IPS-15b (cell line): ENCODE results near the gene EIF2A.

Experiments used
- H3K27me3 ChIP-seq: one replicate; pipeline ENCODE4 v1.6.1; 2013; ENCODE audit warnings: low read length; ENCODE audit not compliant: control insufficient read depth, insufficient read depth
- H3K36me3 ChIP-seq: one replicate; pipeline ENCODE4 v1.6.1; 2013; ENCODE audit warnings: low read length; ENCODE audit not compliant: control insufficient read depth, insufficient read depth
- H3K4me1 ChIP-seq: one replicate; pipeline ENCODE4 v1.6.1; 2013; ENCODE audit warnings: mild to moderate bottlenecking, low read length; ENCODE audit not compliant: control insufficient read depth, insufficient read depth
- H3K4me3 ChIP-seq: one replicate; pipeline ENCODE4 v1.5.1; 2013; ENCODE audit warnings: low read depth, low read length
- H3K9ac ChIP-seq: one replicate; pipeline ENCODE4 v1.6.1; 2013; ENCODE audit warnings: low read depth, mild to moderate bottlenecking, low read length
- H3K9me3 ChIP-seq: one replicate; pipeline ENCODE4 v1.6.1; 2013; ENCODE audit warnings: mild to moderate bottlenecking, low read length; ENCODE audit not compliant: control insufficient read depth, insufficient read depth

The EIF2A gene

DNA sequence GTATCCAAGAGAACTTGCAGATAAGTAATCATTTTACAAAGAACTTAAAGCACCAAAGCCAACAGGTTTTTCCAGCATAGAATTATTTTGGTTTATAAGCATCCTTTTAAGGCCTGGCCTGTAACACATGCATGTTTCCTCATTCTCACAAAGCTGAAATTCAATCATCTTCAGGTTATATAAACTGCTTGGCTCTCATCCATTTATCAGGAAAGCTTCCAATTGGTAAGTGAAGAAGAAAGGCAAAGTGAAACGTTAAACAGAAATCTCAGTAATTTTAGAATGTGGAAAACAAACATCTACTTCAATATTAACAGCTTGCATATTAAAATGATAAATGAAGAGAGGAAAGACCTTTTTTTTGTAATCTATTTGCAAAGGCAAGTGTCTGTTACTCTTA lies 1.9 kb upstream of the EIF2A start:
- H3K4me1 ChIP-seq, result no peaks in the 10 kb centered on the region
- no peaks in the 10 kb centered on the region for H3K27me3 ChIP-seq
- H3K9me3 ChIP-seq, result no peaks in the 10 kb centered on the region
- H3K36me3 ChIP-seq, result peaks cover 7% of the 10 kb centered on the region
- peak overlapping the region; percentile 76 for H3K4me3 ChIP-seq
- no peak overlapping the region for H3K9ac ChIP-seq

DNA sequence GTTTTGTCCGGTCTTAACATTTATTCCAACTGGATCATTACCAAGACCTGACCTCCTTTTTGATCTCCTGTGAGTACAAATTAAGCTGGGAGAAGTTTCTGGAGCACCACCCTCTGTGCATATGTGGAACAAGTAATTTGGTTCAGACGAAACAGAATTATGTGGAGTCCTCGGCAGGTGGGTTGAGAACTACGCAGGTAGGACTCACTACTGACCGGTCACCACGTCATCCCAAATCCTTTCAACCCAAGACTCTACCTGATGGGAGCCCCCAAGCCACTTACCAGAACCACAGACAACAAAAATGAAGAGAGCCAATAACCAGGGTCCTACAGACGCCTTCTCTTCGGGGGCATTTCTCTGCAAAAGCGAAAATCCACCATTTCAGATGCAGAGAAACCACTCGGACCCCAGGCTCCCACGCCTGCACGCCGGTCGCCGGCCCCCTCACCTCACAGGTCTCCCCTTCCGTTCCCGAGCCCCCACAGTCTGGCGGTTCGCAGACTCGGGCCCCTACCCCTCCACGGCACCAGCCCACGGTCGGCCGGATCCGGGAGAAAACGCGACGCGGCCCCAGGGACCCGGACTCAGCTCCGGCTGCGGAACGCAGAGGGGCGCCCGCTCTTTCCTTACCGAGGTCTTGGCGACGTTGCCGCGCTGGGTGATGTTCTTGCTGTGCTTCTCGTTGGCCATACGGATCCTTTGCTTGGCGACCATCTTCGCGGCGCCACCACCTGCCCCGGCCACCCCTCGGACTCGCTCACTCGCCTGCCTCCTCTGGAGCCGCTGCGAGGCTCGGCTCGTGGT lies 965 bp upstream of the EIF2A start:
- Histone ChIP-seq H3K9me3 (no peaks in the 10 kb centered on the region), H3K4me1 (no peaks in the 10 kb centered on the region), H3K27me3 (no peaks in the 10 kb centered on the region), H3K4me3 (peak overlapping the region; percentile 76), H3K36me3 (peaks cover 10% of the 10 kb centered on the region), H3K9ac (peak overlapping the region; percentile 90)

DNA sequence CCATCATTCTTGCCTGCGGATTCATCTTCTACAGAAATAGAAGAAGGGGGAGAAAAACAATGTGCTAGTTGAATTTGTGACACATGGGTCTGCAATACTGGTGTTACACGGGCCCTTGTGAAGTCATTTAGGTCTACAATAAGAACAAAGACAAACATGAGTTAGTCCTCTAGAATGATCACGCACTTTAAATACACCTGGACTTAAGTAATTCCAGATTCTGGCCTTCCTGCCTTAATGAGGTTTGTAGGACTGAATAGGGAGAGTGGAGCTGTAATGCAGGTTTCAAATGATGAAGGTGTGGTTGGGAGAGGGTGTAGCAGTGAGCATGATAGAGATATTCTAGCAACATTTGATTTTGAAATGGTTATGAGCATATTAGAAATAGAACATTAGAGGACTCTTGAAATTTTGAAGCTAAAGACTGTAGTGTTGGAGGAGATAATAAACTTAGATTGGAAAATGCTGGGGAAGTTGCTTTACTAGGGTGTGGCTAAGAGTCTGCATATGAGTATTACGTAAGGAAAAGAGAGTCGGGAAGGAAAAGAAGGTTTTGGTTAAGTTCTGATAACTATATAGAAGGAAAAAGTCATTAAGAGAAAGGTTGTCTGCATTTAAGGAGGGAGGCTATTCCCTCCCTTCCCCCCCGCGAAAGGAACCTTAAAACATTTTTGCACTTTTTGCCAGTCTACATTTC lies 606 bp downstream of the EIF2A start:
- no peaks in the 10 kb centered on the region for H3K27me3 ChIP-seq
- H3K9ac ChIP-seq, result peak overlapping the region; percentile 92
- H3K9me3 ChIP-seq, result no peaks in the 10 kb centered on the region
- peaks cover 10% of the 10 kb centered on the region for H3K36me3 ChIP-seq
- no peaks in the 10 kb centered on the region for H3K4me1 ChIP-seq
- H3K4me3 ChIP-seq, result peak overlapping the region; percentile 76

DNA sequence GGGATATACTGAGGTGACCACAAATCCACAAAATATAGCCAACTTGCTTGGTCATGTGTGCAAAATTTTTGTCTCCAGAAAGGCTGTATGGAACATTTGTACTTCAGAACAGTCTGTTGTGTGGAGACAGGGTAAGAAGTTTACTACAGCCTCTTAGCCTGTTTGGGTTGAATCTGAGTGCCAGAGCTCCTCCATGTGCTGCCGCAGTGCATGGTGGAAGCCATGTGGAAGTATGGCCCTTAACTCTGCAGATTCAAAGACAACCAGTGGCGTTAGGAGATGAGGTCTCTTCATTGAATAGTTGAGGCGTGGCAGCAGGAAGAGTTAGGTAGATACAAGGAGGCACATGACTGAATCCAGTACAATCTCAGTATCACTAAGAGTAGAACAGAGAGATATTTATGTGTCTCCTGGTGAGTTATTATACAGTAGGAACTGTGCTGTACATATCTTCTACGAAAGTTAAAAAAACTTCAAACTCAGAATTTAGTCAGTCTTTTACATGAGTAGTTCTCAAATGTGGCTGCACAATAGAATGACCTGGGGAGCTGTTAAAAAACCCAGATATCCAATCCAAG lies 9.4 kb downstream of the EIF2A start:
- Histone ChIP-seq H3K9ac (no peak overlapping the region), H3K36me3 (no peaks in the 10 kb centered on the region), H3K4me1 (no peaks in the 10 kb centered on the region), H3K27me3 (no peaks in the 10 kb centered on the region), H3K4me3 (no peak overlapping the region), H3K9me3 (no peaks in the 10 kb centered on the region)

DNA sequence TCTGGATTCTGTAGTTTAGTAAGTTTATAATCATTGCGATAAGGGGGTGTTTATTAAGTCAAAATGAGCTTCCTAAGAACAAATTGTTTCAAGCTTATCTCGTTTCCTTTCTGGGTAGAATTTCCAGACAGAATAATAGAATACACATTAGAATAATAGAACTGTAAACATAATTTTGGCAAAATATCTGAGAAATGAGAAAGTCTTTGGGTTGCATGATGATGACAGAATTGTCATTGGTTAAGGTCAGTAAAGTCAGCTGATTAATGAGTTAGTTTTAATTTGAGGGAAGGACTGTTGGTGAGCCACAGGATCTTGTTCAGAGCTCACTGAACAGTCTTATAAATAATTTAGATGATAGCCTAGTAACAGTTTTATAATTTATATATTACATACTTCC lies 10.2 kb downstream of the EIF2A start:
- Histone ChIP-seq H3K27me3 (no peaks in the 10 kb centered on the region), H3K9ac (no peak overlapping the region), H3K4me3 (no peak overlapping the region), H3K36me3 (no peaks in the 10 kb centered on the region), H3K4me1 (no peaks in the 10 kb centered on the region), H3K9me3 (no peaks in the 10 kb centered on the region)

DNA sequence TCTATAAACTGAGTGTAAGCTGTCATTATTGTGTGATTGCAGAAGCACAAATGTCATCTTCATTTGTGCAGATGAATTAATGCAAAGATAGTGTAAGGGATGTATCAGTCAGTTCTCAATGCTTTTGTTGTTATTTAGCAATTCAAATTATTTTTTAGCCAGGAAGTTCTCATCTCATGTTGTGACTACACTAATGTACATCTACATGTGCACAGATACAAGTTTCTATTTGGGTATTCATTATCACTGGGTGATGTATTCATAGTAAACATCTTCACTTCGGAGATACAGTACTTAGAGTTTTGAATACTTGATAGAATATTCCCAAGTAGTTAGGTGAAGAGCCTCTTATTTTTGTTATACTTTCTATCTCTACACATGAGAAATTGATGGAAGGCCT lies 11.1 kb downstream of the EIF2A start:
- no peaks in the 10 kb centered on the region for H3K36me3 ChIP-seq
- no peaks in the 10 kb centered on the region for H3K27me3 ChIP-seq
- H3K9ac ChIP-seq, result no peak overlapping the region
- no peak overlapping the region for H3K4me3 ChIP-seq
- H3K9me3 ChIP-seq, result no peaks in the 10 kb centered on the region
- H3K4me1 ChIP-seq, result no peaks in the 10 kb centered on the region

DNA sequence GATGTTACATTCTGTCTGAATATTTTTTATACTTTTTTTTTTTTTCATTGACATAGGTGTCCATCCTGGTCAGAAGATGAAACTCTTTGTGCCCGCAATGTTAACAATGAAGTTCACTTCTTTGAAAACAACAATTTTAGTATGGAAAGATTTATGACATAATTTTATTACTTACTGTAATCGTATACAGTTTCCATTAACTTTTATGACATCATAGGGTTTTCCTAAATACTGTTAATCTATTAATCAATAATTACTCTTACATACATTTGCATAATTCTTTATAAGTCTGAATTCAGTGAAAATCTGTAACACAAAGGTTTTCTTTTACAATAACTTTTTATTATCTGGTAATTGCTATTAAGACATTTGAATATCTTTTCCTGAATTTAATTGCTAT lies 17.7 kb downstream of the EIF2A start:
- H3K9ac ChIP-seq, result no peak overlapping the region
- H3K9me3 ChIP-seq, result no peaks in the 10 kb centered on the region
- no peaks in the 10 kb centered on the region for H3K27me3 ChIP-seq
- no peaks in the 10 kb centered on the region for H3K4me1 ChIP-seq
- H3K36me3 ChIP-seq, result no peaks in the 10 kb centered on the region
- H3K4me3 ChIP-seq, result no peak overlapping the region

DNA sequence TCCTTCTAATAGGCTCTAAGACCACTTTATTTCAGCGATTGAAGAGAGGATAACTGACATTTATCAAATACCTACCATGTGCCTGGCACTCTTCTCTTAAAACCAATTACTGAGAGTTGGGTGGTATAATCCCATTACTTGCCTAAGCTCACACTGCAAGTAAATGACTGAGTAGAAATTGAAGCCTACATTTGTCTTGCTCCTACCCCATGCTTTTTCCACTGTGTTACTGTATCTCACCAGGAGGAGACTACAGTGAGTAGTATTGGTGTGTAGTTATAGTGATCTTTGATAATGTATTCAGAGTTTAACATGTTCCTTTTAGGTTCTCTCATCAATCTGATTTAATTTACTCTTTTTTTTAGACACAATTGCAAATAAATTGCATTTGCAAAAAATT lies 20.7 kb downstream of the EIF2A start:
- Histone ChIP-seq H3K9ac (no peak overlapping the region), H3K4me1 (no peaks in the 10 kb centered on the region), H3K36me3 (no peaks in the 10 kb centered on the region), H3K9me3 (no peaks in the 10 kb centered on the region), H3K27me3 (no peaks in the 10 kb centered on the region), H3K4me3 (no peak overlapping the region)

DNA sequence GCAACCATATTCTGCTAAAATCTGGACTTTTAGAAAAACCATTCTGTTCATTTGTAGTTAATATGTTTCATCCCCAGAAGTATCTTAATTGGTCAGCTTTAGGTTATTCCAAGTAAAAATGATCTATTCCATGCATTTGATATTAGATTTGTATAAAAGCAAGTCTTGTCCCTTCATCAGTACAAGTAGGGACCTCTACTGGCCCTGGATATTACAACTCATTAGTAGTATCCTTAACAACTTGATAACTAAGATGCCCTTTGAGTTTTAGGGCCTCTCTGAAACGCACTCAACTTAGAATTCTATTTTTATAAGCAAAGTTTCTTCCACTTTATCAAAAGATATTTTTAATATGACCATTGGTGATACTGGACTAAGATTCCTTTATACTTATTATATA lies 31.3 kb downstream of the EIF2A start:
- Histone ChIP-seq H3K9ac (no peak overlapping the region), H3K4me3 (no peak overlapping the region), H3K4me1 (no peaks in the 10 kb centered on the region), H3K9me3 (no peaks in the 10 kb centered on the region), H3K36me3 (no peaks in the 10 kb centered on the region), H3K27me3 (no peaks in the 10 kb centered on the region)

DNA sequence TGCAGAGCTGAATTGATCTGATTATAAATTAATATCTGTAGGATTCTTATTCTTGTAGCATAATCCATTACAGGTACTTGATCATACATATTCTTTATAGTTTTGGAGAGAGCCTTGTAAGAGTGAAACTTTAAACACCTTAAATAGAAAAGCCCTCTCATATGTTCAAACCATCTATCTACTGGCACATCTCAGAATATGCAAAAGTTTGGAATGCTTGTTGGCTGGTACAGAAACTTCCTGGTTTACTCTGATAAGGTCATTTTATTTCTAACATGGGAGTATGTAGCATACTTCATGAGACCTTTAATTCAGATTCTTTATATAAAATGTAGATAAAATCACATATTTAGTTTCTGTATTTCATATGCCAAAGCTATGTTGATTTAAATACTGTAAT lies 34.6 kb downstream of the EIF2A start:
- Histone ChIP-seq H3K9ac (no peak overlapping the region), H3K36me3 (no peaks in the 10 kb centered on the region), H3K4me1 (no peaks in the 10 kb centered on the region), H3K4me3 (no peak overlapping the region), H3K27me3 (no peaks in the 10 kb centered on the region), H3K9me3 (no peaks in the 10 kb centered on the region)

DNA sequence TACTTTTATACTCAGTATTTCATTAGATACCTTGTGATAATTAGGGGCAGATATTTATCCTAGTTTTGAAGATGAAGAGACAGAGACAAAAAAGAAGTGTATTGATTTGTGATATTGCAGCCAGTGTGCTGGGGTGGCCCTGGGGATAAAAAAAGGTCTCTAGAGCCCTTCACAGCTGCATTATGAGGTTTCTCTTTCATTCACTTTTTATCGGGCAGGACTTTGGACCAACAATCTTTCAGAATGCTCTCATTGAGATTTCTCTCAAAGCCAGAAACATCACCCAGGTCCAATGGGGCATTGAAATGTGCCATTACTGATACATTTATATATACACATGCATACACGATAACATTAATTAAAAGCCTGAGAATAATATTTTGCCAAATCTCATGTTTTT lies 36.0 kb downstream of the EIF2A start:
- Histone ChIP-seq H3K9me3 (no peaks in the 10 kb centered on the region), H3K36me3 (no peaks in the 10 kb centered on the region), H3K9ac (no peak overlapping the region), H3K27me3 (no peaks in the 10 kb centered on the region), H3K4me3 (no peak overlapping the region), H3K4me1 (no peaks in the 10 kb centered on the region)

DNA sequence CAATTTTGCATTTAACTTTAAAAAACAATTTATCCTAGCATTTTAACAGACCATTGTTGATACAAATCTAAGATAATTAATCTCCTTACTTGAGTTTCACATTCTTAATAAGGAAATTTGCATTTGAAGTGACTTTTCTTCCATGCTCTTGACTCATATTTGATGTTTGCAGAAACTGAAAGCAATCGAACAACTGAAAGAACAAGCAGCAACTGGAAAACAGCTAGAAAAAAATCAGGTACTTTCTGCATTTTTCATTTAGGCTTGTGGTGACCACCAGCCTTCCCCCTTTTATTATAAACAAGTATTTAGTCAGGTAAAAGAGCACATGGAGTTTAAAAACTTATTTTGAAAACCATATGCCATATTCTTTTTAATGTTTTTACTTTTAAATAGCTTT lies 36.4 kb downstream of the EIF2A start:
- H3K4me1 ChIP-seq, result no peaks in the 10 kb centered on the region
- no peak overlapping the region for H3K4me3 ChIP-seq
- H3K27me3 ChIP-seq, result no peaks in the 10 kb centered on the region
- no peak overlapping the region for H3K9ac ChIP-seq
- H3K36me3 ChIP-seq, result no peaks in the 10 kb centered on the region
- H3K9me3 ChIP-seq, result no peaks in the 10 kb centered on the region
